Lower leg skin (tissue), 3 donors: ENCODE results near the gene VAV2.

Experiments
- CTCF ChIP-seq, 3 donors: fragments of 450-650 bp; IDR thresholded peaks; one replicate each; pipeline ENCODE4 v1.5.1; 2016; ENCODE audit warnings: antibody characterized with exemption in 3 of 3, mild to moderate bottlenecking in 3 of 3, moderate library complexity in 2 of 3
- POLR2A ChIP-seq, 2 donors: fragments of 450-650 bp; IDR thresholded peaks; one replicate each; pipeline ENCODE4 v1.6.1; 2016 to 2017; ENCODE audit warnings: antibody characterized with exemption in 2 of 2, mild to moderate bottlenecking in 1 of 2, moderate library complexity in 1 of 2

- TF ChIP-seq CTCF (IDR thresholded peaks at IDR 0.05): no peak
- no peak for TF ChIP-seq POLR2A (IDR thresholded peaks at IDR 0.05)
Measured at GRCh38 chr9:133955821-133956411, 36.2 kb downstream of the VAV2 start.
